ENCODE results near the gene PRADC1. TPM values are rescaled to one million over a fixed set of nuclear protein-coding genes. Genes with fewer than 3 reads are reported as not detected.

PRADC1 gene
- total and polyA plus RNA-seq, 2 donors from 2014 or later = 16.1 to 57.7 TPM

DNA sequence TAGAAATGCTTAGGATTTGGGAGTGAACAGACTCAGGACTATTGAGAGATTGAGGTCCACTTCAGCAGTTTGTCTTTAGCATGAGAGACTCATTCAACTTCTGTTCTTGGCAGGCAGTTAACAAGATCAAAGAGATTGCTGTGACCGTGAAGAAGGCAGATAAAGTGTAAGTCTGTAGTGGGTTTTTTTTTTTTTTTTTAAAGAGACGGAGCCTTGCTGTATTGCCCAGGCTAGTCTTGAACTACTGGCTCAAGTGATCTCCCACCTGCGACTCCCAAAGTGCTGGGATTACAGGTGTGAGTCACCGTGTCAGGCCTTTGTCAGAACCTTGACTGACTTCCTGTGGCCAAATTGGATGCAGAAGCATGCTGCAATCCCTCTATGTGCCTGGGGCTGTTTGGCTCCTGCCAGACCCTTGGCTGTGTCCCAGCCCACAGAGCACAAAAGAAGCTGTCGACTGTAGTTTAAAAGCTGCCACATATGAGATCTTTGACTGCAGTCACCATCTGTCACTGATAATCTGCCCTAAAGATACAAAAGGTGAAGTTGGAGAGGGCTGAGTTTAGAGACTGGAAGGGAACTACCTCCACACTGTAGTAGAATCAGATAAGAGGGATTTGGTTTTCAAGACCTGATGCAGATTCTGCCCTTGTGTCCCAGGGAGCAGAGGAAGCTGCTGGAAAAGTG lies 11.0 kb upstream of the PRADC1 start:
- no peak for FAIRE-seq
- peak in 1 of 5 donors; percentile 3 for DNase-seq
- Histone ChIP-seq H3K27ac (ENCODE audit: low read depth in 2 of 2, low read length in 2 of 2) (no peak overlapping the region), H3K9me3 (ENCODE audit: control insufficient read depth in 2 of 3, insufficient read depth in 1 of 3, low read length in 3 of 3) (no peaks in the 10 kb centered on the region), H3K36me3 (ENCODE audit: control insufficient read depth in 2 of 3, insufficient read depth in 3 of 3, low read length in 3 of 3) (peaks cover 5 to 68% (median 52%) of the 10 kb centered on the region in 3 donors), H3K4me1 (ENCODE audit: control insufficient read depth in 2 of 3, insufficient read depth in 2 of 3, low read depth in 1 of 3, low read length in 3 of 3) (no peaks in the 10 kb centered on the region), H3K9ac (ENCODE audit: low read length in 3 of 3) (no peak overlapping the region), H3K27me3 (ENCODE audit: control insufficient read depth, insufficient read depth, low read length) (no peaks in the 10 kb centered on the region), H3K4me3 (ENCODE audit: low read length in 3 of 3) (no peak overlapping the region)
- intact Hi-C loops (cut with DNase I) = no loop called here
- TF ChIP-seq, protein P1, sequence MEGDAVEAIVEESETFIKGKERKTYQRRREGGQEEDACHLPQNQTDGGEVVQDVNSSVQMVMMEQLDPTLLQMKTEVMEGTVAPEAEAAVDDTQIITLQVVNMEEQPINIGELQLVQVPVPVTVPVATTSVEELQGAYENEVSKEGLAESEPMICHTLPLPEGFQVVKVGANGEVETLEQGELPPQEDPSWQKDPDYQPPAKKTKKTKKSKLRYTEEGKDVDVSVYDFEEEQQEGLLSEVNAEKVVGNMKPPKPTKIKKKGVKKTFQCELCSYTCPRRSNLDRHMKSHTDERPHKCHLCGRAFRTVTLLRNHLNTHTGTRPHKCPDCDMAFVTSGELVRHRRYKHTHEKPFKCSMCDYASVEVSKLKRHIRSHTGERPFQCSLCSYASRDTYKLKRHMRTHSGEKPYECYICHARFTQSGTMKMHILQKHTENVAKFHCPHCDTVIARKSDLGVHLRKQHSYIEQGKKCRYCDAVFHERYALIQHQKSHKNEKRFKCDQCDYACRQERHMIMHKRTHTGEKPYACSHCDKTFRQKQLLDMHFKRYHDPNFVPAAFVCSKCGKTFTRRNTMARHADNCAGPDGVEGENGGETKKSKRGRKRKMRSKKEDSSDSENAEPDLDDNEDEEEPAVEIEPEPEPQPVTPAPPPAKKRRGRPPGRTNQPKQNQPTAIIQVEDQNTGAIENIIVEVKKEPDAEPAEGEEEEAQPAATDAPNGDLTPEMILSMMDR (IDR thresholded peaks at IDR 0.05; ENCODE audit: borderline replicate concordance, extremely low read depth, insufficient read depth) = no peak

DNA sequence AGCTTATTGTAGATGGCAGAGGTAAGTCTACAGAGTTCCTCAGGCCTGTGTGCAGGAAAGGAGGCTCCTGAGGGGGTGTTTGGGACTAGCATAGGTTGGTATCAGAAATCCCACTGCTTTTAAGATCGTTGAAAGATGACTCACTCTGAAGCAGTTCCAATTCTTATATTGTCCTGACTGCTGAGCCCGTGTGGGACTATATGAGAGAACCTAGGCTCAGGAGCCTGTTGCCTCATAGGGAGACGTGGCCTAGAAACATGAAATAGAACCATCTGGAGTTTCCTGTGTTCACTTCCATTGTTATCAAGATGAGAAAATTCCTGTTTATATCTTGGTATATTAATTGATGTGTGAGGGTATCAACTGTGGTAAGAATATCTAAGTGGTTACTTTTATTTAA lies 6.7 kb upstream of the PRADC1 start:
- Histone ChIP-seq H3K9ac (ENCODE audit: low read length in 3 of 3) (no peak overlapping the region), H3K36me3 (ENCODE audit: control insufficient read depth in 2 of 3, insufficient read depth in 3 of 3, low read length in 3 of 3) (peaks cover 3 to 31% (median 20%) of the 10 kb centered on the region in 3 donors), H3K27ac (ENCODE audit: low read depth in 2 of 2, low read length in 2 of 2) (no peak overlapping the region), H3K4me3 (ENCODE audit: low read length in 3 of 3) (no peak overlapping the region), H3K9me3 (ENCODE audit: control insufficient read depth in 2 of 3, insufficient read depth in 1 of 3, low read length in 3 of 3) (no peaks in the 10 kb centered on the region), H3K27me3 (ENCODE audit: control insufficient read depth, insufficient read depth, low read length) (no peaks in the 10 kb centered on the region), H3K4me1 (ENCODE audit: control insufficient read depth in 2 of 3, insufficient read depth in 2 of 3, low read depth in 1 of 3, low read length in 3 of 3) (peaks cover 4 to 9% (median 7%) of the 10 kb centered on the region in 3 donors)
- TF ChIP-seq, protein P1 (IDR thresholded peaks at IDR 0.05; ENCODE audit: borderline replicate concordance, extremely low read depth, insufficient read depth) = no peak
- intact Hi-C loops (cut with DNase I) = no loop called here
- FAIRE-seq (no peak), DNase-seq (no peak)

DNA sequence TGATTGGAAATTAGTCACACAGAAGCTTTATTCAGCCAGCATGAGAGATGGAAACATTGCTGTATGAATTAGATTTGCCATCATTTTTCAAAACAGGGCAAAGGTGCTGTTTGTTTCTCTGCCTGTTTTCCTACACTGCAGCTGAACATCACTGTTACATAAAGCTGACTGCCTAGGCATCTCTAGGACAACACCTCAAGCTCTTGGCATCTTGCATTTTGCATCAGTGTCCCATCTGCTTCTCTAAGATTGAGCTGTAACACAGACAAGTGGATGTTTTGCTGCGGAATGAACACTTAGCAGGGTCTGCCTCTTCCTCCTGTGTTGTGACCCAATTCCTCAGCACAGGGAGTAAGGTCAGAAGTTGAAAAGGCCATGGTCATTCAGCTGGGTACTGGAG lies 5.9 kb upstream of the PRADC1 start:
- intact Hi-C loops (cut with DNase I) = no loop called here
- Histone ChIP-seq H3K36me3 (ENCODE audit: control insufficient read depth in 2 of 3, insufficient read depth in 3 of 3, low read length in 3 of 3) (peaks cover 0 to 23% (median 12%) of the 10 kb centered on the region in 3 donors), H3K27me3 (ENCODE audit: control insufficient read depth, insufficient read depth, low read length) (no peaks in the 10 kb centered on the region), H3K4me1 (ENCODE audit: control insufficient read depth in 2 of 3, insufficient read depth in 2 of 3, low read depth in 1 of 3, low read length in 3 of 3) (peaks cover 4 to 10% (median 7%) of the 10 kb centered on the region in 3 donors), H3K27ac (ENCODE audit: low read depth in 2 of 2, low read length in 2 of 2) (no peak overlapping the region), H3K4me3 (ENCODE audit: low read length in 3 of 3) (no peak overlapping the region), H3K9ac (ENCODE audit: low read length in 3 of 3) (no peak overlapping the region), H3K9me3 (ENCODE audit: control insufficient read depth in 2 of 3, insufficient read depth in 1 of 3, low read length in 3 of 3) (no peaks in the 10 kb centered on the region)
- DNase-seq (no peak), FAIRE-seq (no peak)
- TF ChIP-seq, protein P1 (IDR thresholded peaks at IDR 0.05; ENCODE audit: borderline replicate concordance, extremely low read depth, insufficient read depth) = no peak
